ENCODE data around the gene MT1H. TPM values are rescaled to one million over a fixed set of nuclear protein-coding genes. Genes with fewer than 3 reads are reported as not detected.

The MT1H gene
- total and polyA plus RNA-seq, 2 donors (not counting 1 experiment from before 2014, with no cell fraction given): not detected

DNA sequence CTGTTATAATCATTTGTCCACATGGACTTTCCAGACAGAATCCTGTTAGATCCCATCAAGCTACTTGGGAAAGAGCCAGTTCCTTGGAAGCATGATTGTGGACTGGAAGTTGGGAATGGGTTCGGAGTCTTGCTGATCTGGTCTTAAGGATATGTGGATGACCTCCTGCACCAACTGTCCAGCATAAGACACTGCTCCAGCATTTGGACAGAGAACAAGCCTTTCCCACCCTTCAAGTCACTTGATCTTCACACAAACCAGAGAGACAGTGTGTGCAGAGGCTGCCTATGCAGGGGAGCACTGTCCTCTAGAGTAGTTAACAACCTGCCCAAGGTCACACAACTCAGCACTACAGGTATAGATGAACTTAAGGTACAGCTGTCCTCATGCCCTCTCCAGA lies 23.8 kb upstream of the MT1H start:
- POLR2A ChIA-PET: no interaction called here
- Histone ChIP-seq H3K27me3 (replicated peaks in 1 of 4; ENCODE audit: control extremely low read depth in 1 of 4, control insufficient read depth in 3 of 4, insufficient read depth in 4 of 4, low read length in 3 of 4) (peaks cover 0 to 50% (median 15%) of the 10 kb centered on the region in 4 experiments), H3K4me2 (replicated peaks; ENCODE audit: low read depth, low read length, poor library complexity, severe bottlenecking) (no peak overlapping the region), H3K4me1 (ENCODE audit: control insufficient read depth in 2 of 2, insufficient read depth in 2 of 2, low read length in 2 of 2) (peaks cover 14 to 16% of the 10 kb centered on the region in 2 donors), H2AFZ (ENCODE audit: insufficient read depth, low read depth, low read length, poor library complexity, severe bottlenecking) (no peak overlapping the region), H3K9me3 (ENCODE audit: control extremely low read depth in 1 of 3, control insufficient read depth in 2 of 3, insufficient read depth in 1 of 3, low read length in 2 of 3) (peaks cover 0 to 4% (median 0%) of the 10 kb centered on the region in 3 donors), H3K79me2 (ENCODE audit: control insufficient read depth, insufficient read depth, low read length) (no peaks in the 10 kb centered on the region), H3K36me3 (replicated peaks in 1 of 2; ENCODE audit: control extremely low read depth in 1 of 2, control insufficient read depth in 1 of 2, extremely low read depth in 1 of 2, insufficient read depth in 2 of 2, low read length in 1 of 2) (no peaks in the 10 kb centered on the region), H3K9ac (ENCODE audit: low read length) (no peak overlapping the region), H3K27ac (ENCODE audit: low read length in 2 of 2) (no peak overlapping the region), H4K20me1 (ENCODE audit: control insufficient read depth, insufficient read depth, low read length, poor library complexity, severe bottlenecking) (no peaks in the 10 kb centered on the region), H3K4me3 (ENCODE audit: control extremely low read depth in 1 of 5, extremely low read depth in 1 of 5, insufficient read depth in 1 of 5, low read depth in 2 of 5, low read length in 4 of 5) (no peak overlapping the region)
- intact Hi-C loops (cut with micrococcal nuclease): no loop called here
- CTCF ChIA-PET: no interaction called here
- Mint-ChIP-seq H3K27me3 (peaks cover 52% of the 10 kb centered on the region), H3K4me1 (peaks cover 15% of the 10 kb centered on the region), H3K9me3 (ENCODE audit: insufficient read depth) (no peaks in the 10 kb centered on the region), H3K4me3 (no peak overlapping the region), H3K27ac (no peak overlapping the region)
- DNase-seq (no peak), ATAC-seq (ENCODE audit: low read depth) (no peak)
- TF ChIP-seq EZH2 (IDR thresholded peaks at IDR 0.05; ENCODE audit: borderline replicate concordance, insufficient read depth, low read depth, low read length, poor library complexity, severe bottlenecking): no peak
- TF ChIP-seq, protein P1, sequence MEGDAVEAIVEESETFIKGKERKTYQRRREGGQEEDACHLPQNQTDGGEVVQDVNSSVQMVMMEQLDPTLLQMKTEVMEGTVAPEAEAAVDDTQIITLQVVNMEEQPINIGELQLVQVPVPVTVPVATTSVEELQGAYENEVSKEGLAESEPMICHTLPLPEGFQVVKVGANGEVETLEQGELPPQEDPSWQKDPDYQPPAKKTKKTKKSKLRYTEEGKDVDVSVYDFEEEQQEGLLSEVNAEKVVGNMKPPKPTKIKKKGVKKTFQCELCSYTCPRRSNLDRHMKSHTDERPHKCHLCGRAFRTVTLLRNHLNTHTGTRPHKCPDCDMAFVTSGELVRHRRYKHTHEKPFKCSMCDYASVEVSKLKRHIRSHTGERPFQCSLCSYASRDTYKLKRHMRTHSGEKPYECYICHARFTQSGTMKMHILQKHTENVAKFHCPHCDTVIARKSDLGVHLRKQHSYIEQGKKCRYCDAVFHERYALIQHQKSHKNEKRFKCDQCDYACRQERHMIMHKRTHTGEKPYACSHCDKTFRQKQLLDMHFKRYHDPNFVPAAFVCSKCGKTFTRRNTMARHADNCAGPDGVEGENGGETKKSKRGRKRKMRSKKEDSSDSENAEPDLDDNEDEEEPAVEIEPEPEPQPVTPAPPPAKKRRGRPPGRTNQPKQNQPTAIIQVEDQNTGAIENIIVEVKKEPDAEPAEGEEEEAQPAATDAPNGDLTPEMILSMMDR (IDR thresholded peaks at IDR 0.05): no peak
- no CpG with 5 or more reads among the region's 1 CpG for WGBS (ENCODE audit: insufficient coverage)

- Histone ChIP-seq H4K20me1 (ENCODE audit: control insufficient read depth, insufficient read depth, low read length, poor library complexity, severe bottlenecking) (no peaks in the 10 kb centered on the region), H3K4me3 (ENCODE audit: control extremely low read depth in 1 of 5, extremely low read depth in 1 of 5, insufficient read depth in 1 of 5, low read depth in 2 of 5, low read length in 4 of 5) (no peak overlapping the region), H3K4me2 (replicated peaks; ENCODE audit: low read depth, low read length, poor library complexity, severe bottlenecking) (no peak overlapping the region), H3K36me3 (replicated peaks in 1 of 2; ENCODE audit: control extremely low read depth in 1 of 2, control insufficient read depth in 1 of 2, extremely low read depth in 1 of 2, insufficient read depth in 2 of 2, low read length in 1 of 2) (no peaks in the 10 kb centered on the region), H3K27me3 (replicated peaks in 1 of 4; ENCODE audit: control extremely low read depth in 1 of 4, control insufficient read depth in 3 of 4, insufficient read depth in 4 of 4, low read length in 3 of 4) (peaks cover 0 to 51% (median 14%) of the 10 kb centered on the region in 4 experiments), H3K9me3 (ENCODE audit: control extremely low read depth in 1 of 3, control insufficient read depth in 2 of 3, insufficient read depth in 1 of 3, low read length in 2 of 3) (peaks cover 0 to 4% (median 0%) of the 10 kb centered on the region in 3 donors), H3K9ac (ENCODE audit: low read length) (no peak overlapping the region), H2AFZ (ENCODE audit: insufficient read depth, low read depth, low read length, poor library complexity, severe bottlenecking) (no peak overlapping the region), H3K27ac (ENCODE audit: low read length in 2 of 2) (no peak overlapping the region), H3K79me2 (ENCODE audit: control insufficient read depth, insufficient read depth, low read length) (no peaks in the 10 kb centered on the region), H3K4me1 (ENCODE audit: control insufficient read depth in 2 of 2, insufficient read depth in 2 of 2, low read length in 2 of 2) (peaks cover 14 to 18% of the 10 kb centered on the region in 2 donors)
- peaks cover 47% of the 10 kb centered on the region for H3K27me3 Mint-ChIP-seq
- no peak overlapping the region for H3K27ac Mint-ChIP-seq
- H3K4me1 Mint-ChIP-seq: peaks cover 12% of the 10 kb centered on the region
- no peak for TF ChIP-seq EZH2 (IDR thresholded peaks at IDR 0.05; ENCODE audit: borderline replicate concordance, insufficient read depth, low read depth, low read length, poor library complexity, severe bottlenecking)
- TF ChIP-seq, protein P1 (IDR thresholded peaks at IDR 0.05): no peak
- ATAC-seq (ENCODE audit: low read depth) (no peak), DNase-seq (no peak)
- WGBS (ENCODE audit: insufficient coverage): 39% methylated on average over 31 of the region's 33 CpGs
- H3K9me3 Mint-ChIP-seq (ENCODE audit: insufficient read depth): no peaks in the 10 kb centered on the region
- ChIA-PET CTCF (interaction anchor here (1.2 kb wide), 1 partner anchor 53 kb away, joined by 3 read pairs; no protein-coding TSS in a partner anchor), POLR2A (no interaction called here)
- intact Hi-C loops (cut with micrococcal nuclease): no loop called here
- H3K4me3 Mint-ChIP-seq: no peak overlapping the region
Measured at GRCh38 chr16:56647641-56648431, 21.8 kb upstream of the MT1H start.

Data from B cell (primary cell).